K562 (cell line): ENCODE results near the gene FBXW8. TPM values are rescaled to one million over a fixed set of nuclear protein-coding genes. Genes with fewer than 3 reads are reported as not detected.

Source experiments
- ZNF184 ChIP-seq: sonication (generic); formaldehyde crosslinking; IDR thresholded peaks from 2 replicates; pipeline ENCODE4 v1.5.0; 2020; ENCODE audit warnings: missing genetic modification reagents
- ZNF354B ChIP-seq: fragments of 250-450 bp; sonication (Bioruptor Pico); IDR thresholded peaks from 2 replicates; pipeline ENCODE4 v1.4.0; 2020
- polyA plus RNA-seq, 8 experiments: library from polyadenylated mRNA; depleted of rRNA in 4 of 8; stranded (reverse) in 5 of 8; unstranded in 3 of 8; fragments of >200 nt; fragmentation: Nextera tagmentation in 2 of 8; fragmentation: Illumina TruSeq in 1 of 8; extraction: Ambion mirVana in 2 of 8; extraction: Trizol in 1 of 8; gene quantifications; 2 replicates each; pipeline versions ENCODE4 v1.2.1 to v1.2.3, GENCODE V29; 2011 to 2014; ENCODE audit warnings: inconsistent platforms in 1 of 8, missing spikeins in 1 of 8
- total RNA-seq, 7 experiments: library from RNA; depleted of rRNA in 6 of 7; stranded (reverse); fragments of >200 nt in 6 of 7; fragmentation: Illumina TruSeq in 2 of 7; extraction: Trizol in 2 of 7; gene quantifications; 2 replicates each; pipeline versions ENCODE4 v1.2.1 to v1.2.3, GENCODE V29; 2011 to 2021; ENCODE audit warnings: low replicate concordance in 1 of 7
- TF ChIP-seq, protein P1 (sequence below): fragments of 450-650 bp; formaldehyde crosslinking; IDR thresholded peaks from 2 replicates; pipeline ENCODE4 v1.4.0; 2020; ENCODE audit warnings: mild to moderate bottlenecking, moderate library complexity
- TF ChIP-seq, protein P2 (sequence below): sonication (generic); formaldehyde crosslinking; IDR thresholded peaks from 2 replicates; pipeline ENCODE4 v1.8.0; 2022; ENCODE audit warnings: missing genetic modification reagents, mild to moderate bottlenecking, moderate library complexity, borderline replicate concordance
- TF ChIP-seq, protein P3 (sequence below): sonication (generic); formaldehyde crosslinking; IDR thresholded peaks from 2 replicates; pipeline ENCODE4 v1.8.1; 2023; ENCODE audit warnings: mild to moderate bottlenecking, missing genetic modification reagents

The FBXW8 gene
- total and polyA plus RNA-seq, 9 of the 15 experiments (the other 6 are each of a cell fraction or from before 2014, with no cell fraction given), result 0.58 to 8.3 (median 4.4) TPM

- TF ChIP-seq, protein P1, sequence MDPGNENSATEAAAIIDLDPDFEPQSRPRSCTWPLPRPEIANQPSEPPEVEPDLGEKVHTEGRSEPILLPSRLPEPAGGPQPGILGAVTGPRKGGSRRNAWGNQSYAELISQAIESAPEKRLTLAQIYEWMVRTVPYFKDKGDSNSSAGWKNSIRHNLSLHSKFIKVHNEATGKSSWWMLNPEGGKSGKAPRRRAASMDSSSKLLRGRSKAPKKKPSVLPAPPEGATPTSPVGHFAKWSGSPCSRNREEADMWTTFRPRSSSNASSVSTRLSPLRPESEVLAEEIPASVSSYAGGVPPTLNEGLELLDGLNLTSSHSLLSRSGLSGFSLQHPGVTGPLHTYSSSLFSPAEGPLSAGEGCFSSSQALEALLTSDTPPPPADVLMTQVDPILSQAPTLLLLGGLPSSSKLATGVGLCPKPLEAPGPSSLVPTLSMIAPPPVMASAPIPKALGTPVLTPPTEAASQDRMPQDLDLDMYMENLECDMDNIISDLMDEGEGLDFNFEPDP, result no peak
- TF ChIP-seq ZNF354B (CRISPR knock-in tag) (no peak), ZNF184 (CRISPR knock-in tag) (no peak)
- TF ChIP-seq, protein P2, sequence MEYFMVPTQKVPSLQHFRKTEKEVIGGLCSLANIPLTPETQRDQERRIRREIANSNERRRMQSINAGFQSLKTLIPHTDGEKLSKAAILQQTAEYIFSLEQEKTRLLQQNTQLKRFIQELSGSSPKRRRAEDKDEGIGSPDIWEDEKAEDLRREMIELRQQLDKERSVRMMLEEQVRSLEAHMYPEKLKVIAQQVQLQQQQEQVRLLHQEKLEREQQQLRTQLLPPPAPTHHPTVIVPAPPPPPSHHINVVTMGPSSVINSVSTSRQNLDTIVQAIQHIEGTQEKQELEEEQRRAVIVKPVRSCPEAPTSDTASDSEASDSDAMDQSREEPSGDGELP (CRISPR knock-in tag), result peak; percentile 43; the same call in 1 of the 2 replicates
- TF ChIP-seq, protein P3, sequence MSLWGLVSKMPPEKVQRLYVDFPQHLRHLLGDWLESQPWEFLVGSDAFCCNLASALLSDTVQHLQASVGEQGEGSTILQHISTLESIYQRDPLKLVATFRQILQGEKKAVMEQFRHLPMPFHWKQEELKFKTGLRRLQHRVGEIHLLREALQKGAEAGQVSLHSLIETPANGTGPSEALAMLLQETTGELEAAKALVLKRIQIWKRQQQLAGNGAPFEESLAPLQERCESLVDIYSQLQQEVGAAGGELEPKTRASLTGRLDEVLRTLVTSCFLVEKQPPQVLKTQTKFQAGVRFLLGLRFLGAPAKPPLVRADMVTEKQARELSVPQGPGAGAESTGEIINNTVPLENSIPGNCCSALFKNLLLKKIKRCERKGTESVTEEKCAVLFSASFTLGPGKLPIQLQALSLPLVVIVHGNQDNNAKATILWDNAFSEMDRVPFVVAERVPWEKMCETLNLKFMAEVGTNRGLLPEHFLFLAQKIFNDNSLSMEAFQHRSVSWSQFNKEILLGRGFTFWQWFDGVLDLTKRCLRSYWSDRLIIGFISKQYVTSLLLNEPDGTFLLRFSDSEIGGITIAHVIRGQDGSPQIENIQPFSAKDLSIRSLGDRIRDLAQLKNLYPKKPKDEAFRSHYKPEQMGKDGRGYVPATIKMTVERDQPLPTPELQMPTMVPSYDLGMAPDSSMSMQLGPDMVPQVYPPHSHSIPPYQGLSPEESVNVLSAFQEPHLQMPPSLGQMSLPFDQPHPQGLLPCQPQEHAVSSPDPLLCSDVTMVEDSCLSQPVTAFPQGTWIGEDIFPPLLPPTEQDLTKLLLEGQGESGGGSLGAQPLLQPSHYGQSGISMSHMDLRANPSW (CRISPR knock-in tag), result no peak
Measured at GRCh38 chr12:116863275-116863767, 47.4 kb upstream of the FBXW8 start (continued).
